ENCODE results near the gene PCDHGA1.

- no peak for TF ChIP-seq ZNF384 (IDR thresholded peaks at IDR 0.05)
- TF ChIP-seq ELF4 (IDR thresholded peaks at IDR 0.05), result no peak
- TF ChIP-seq FOXK2 (IDR thresholded peaks at IDR 0.05), result no peak
- no peak for TF ChIP-seq BHLHE40 (IDR thresholded peaks at IDR 0.05; ENCODE audit: borderline replicate concordance)
- TF ChIP-seq CTBP1 (IDR thresholded peaks at IDR 0.05; ENCODE audit: borderline replicate concordance), result no peak
- TF ChIP-seq SP1 (IDR thresholded peaks at IDR 0.05), result no peak
These were observed 72.4 kb downstream of the PCDHGA1 start, which contains the start of gene PCDHGA9 for GRCh38 chr5:141402553-141403243.

Data from HEK293T (cell line).